ENCODE data around the gene METTL8. TPM values are rescaled to one million over a fixed set of nuclear protein-coding genes. Genes with fewer than 3 reads are reported as not detected.
A peak's percentile ranks its signal among the peaks of the same experiment; 100 is the strongest.
"Not testable (repeated sequence)": the region's sequence is repeated elsewhere in the genome, so short reads cannot be mapped to it uniquely, and the experiment has no call there.

METTL8 gene
- total RNA-seq, 1 donor: 29.8 TPM

DNA sequence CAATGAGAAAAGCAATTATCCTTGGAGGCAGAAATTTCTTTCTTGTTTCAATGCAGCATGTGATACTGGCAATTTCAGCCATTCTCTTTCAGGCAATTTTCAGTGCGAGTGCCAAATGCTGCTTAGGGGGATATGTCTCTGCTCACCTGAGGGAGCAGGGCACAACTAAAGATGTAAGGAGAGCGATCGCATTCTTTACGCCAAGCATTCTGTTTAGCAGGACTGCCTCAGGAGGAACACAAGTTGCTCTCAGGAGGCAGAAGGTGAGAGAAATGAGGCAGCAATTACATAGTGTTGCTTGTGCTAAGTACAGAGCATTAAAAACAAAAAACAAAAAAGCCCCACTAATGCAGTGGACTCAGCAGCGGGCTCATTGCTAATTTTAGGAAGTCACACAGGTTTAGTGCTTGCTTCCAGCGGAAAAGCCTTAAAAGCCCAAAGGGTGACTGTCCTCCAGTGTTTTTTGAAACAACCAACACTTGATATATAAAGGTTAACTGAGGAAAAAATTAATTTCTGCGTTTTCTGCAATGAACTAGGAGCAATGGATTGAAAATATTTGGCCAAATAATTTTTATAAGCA lies 116.9 kb downstream of the METTL8 start:
- DNase-seq (ENCODE audit: low read depth): no peak
- no peak overlapping the region for H3K4me3 ChIP-seq (ENCODE audit: low read depth, low read length)
- TF ChIP-seq, protein P1, sequence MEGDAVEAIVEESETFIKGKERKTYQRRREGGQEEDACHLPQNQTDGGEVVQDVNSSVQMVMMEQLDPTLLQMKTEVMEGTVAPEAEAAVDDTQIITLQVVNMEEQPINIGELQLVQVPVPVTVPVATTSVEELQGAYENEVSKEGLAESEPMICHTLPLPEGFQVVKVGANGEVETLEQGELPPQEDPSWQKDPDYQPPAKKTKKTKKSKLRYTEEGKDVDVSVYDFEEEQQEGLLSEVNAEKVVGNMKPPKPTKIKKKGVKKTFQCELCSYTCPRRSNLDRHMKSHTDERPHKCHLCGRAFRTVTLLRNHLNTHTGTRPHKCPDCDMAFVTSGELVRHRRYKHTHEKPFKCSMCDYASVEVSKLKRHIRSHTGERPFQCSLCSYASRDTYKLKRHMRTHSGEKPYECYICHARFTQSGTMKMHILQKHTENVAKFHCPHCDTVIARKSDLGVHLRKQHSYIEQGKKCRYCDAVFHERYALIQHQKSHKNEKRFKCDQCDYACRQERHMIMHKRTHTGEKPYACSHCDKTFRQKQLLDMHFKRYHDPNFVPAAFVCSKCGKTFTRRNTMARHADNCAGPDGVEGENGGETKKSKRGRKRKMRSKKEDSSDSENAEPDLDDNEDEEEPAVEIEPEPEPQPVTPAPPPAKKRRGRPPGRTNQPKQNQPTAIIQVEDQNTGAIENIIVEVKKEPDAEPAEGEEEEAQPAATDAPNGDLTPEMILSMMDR (IDR thresholded peaks at IDR 0.05; ENCODE audit: insufficient read depth, low read depth, low read length): no peak

DNA sequence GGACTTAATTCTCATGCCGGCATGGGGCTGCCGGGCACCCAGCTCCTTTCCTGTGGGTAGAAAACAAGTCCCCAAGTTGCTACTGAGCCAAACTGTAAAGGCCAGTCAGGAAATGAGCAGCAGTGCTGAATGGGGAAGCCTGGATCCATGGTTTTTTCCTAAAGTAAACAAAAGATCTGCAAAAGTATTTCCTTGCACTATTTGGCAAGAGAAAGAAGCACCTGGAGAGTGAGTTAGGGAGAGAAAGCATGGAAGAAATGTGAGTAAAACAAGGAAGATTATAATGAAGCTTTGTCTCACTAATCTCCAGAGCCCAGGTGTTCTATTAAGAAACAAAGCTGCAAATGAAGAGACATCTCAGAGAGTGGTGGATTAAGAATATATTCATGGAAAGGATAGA lies 117.6 kb downstream of the METTL8 start:
- no peak overlapping the region for H3K4me3 ChIP-seq (ENCODE audit: low read depth, low read length)
- DNase-seq (ENCODE audit: low read depth): peak; percentile 25

DNA sequence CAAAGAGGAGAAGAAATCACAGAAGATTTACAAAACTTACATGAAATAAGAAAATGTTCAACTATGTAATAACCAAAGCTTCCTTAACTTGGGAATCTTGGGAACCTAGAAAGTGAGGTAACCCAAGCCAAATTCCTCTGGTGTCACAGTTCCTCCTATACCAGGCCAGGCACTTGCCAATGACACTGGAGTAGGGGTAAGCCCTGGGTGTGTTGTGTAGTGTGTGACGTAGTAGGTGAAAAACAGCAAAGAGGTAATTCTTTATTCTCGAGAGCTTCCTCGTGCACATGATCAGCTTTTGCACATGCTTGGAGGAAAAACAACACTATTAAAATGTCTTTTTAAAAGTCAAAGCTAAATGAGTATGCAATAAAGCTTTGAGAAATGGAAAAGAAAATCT lies 118.0 kb downstream of the METTL8 start:
- no peak overlapping the region for H3K4me3 ChIP-seq (ENCODE audit: low read depth, low read length)
- DNase-seq (ENCODE audit: low read depth): no peak
- TF ChIP-seq, protein P1 (IDR thresholded peaks at IDR 0.05; ENCODE audit: insufficient read depth, low read depth, low read length): no peak

More for the DNA sequence above, 117.6 kb downstream of the METTL8 start:
- TF ChIP-seq, protein P1 (IDR thresholded peaks at IDR 0.05; ENCODE audit: insufficient read depth, low read depth, low read length): no peak

DNA sequence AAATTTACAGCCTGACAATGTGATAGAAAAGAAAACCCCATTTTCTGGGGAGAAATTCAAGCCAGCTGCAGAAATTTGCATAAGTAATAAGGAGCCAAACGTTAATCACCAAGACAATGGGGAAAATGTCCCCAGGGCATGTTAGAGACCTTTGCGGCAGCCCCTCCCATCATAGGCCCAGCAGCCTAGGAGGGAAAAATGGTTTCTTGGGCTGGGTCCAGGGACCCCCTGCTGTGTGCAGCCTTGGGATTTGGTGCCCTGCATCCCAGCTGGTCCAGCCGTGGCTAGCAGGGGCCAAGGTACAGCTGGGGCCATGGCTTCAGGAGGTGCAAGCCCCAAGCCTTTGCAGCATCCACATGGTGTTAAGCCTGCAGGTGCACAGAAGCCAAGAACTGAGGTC lies 121.6 kb downstream of the METTL8 start:
- H3K4me3 ChIP-seq (ENCODE audit: low read depth, low read length); DNase-seq (ENCODE audit: low read depth): not testable (repeated sequence)

DNA sequence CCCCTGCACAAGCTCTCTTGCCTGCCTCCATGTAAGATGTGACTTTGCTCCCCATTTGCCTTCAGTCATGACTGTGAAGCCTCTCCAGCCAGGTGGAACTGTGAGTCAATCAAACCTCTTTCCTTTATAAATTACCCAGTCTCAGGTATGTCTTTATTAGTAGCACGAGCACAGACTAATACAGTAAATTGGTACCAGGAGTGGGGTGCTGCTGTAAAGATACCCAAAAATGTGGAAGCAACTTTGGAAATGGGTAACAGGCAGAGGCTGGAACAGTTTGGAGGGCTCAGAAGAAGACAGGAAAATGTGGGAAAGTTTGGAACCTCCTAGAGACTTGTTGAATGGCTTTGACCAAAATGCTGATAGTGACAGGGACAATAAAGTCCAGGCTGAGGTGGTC lies 122.2 kb downstream of the METTL8 start:
- not testable (repeated sequence) for H3K4me3 ChIP-seq (ENCODE audit: low read depth, low read length); DNase-seq (ENCODE audit: low read depth)

DNA sequence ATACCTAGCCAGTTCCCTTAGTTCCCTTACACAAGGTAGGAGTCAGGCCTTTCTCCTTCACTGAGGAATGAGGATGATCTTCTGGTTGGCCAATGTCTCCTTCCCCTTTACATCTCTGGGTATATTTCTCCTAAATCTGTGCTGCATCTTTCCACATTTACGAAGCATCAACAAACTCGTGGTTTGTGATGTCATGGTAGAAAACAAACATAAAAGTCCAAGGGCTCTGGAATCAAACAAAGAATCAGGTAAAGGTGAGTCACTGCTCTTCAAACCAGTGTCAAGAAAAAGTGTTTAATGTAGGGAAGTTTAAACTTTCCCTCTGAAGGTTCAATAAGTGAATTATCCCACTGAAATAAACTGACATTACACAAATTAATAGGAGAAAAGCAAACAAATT lies 122.9 kb downstream of the METTL8 start:
- no peak for DNase-seq (ENCODE audit: low read depth)
- H3K4me3 ChIP-seq (ENCODE audit: low read depth, low read length): no peak overlapping the region
- TF ChIP-seq, protein P1 (IDR thresholded peaks at IDR 0.05; ENCODE audit: insufficient read depth, low read depth, low read length): no peak

DNA sequence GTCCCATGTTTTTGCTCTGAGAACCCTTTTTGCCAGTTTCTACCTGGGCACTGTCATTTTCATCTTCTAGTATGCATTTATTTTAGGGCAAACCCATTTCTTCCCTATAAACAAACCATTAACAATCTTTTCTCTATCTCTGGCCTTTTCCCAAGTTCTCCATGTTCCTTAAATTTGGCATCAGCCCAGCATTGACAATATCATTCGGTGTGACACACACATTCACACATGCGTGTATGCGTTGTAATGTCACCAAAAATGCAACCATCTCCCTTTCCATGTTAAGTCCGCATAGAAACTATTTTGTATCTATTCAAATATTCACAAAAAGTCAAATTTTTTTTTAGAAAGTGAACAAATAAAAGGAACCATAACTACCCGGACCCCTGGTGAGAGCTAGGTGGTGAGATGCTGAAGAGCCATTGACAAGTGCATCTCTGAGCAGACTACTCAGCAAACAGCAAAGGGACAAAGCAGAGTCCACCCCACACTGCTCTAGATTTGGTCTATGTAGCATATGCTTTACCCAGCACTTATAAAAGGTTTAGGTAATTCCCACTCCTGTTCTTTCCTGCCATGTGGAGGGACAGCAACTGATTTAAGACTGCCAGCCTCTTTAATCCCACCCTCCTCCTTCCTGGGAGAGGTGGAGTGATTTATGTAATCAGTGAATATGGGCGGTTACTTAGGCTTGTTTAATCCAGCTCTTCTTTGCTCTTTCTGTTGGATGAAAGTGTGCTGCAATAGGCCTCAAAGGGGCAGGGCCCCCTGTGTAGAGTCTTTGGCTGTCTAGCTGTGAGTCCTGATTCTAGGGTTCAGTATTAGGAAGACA lies 124.1 kb downstream of the METTL8 start:
- TF ChIP-seq, protein P1 (IDR thresholded peaks at IDR 0.05; ENCODE audit: insufficient read depth, low read depth, low read length): no peak
- H3K4me3 ChIP-seq (ENCODE audit: low read depth, low read length): no peak overlapping the region
- no peak for DNase-seq (ENCODE audit: low read depth)
